Naive thymus-derived CD8-positive, alpha-beta T cell (primary cell): Measurements from ENCODE around the gene GRP. TPM values are rescaled to one million over a fixed set of nuclear protein-coding genes. Genes with fewer than 3 reads are reported as not detected.

Experiments used
- polyA plus RNA-seq, 3 donors: library from polyadenylated mRNA; unstranded; fragments of 300-500 nt; fragmentation: Illumina TruSeq; gene quantifications; one replicate each; pipeline ENCODE4 v1.2.3, GENCODE V29; 2021
- total RNA-seq, 8 experiments: library from RNA in 2 of 8; stranded (reverse) in 2 of 8; gene quantifications; one replicate each; pipeline ENCODE4 v1.2.3 and lab custom pipeline; 2021 to 2026

GRP gene
- total and polyA plus RNA-seq, 5 experiments from 2014 or later, result not detected

Other genes starting within 250 kb of the GRP start
- 10 to 100 TPM; 36.6 to 42.4 TPM for gene SEC11C, start 80.3 kb upstream of the GRP start, total RNA-seq
- 100 to 1,000 TPM; 102 to 151 (median 116) TPM for gene SEC11C, start 80.3 kb upstream of the GRP start, polyA plus RNA-seq
- gene RAX, start 53.3 kb downstream of the GRP start, total RNA-seq, result not detected
- gene RAX, start 53.3 kb downstream of the GRP start, polyA plus RNA-seq, result not detected
- not detected for gene CPLX4, start 98.5 kb downstream of the GRP start, total RNA-seq
- not detected for gene CPLX4, start 98.5 kb downstream of the GRP start, polyA plus RNA-seq
- 10 to 100 TPM; 40.7 to 52.5 TPM for gene LMAN1, start 139.1 kb downstream of the GRP start, total RNA-seq
- 10 to 100 TPM; 27.5 to 38.4 (median 38.0) TPM for gene LMAN1, start 139.1 kb downstream of the GRP start, polyA plus RNA-seq